HepG2 (cell line): ENCODE results near the gene PCYT2. TPM values are rescaled to one million over a fixed set of nuclear protein-coding genes. Genes with fewer than 3 reads are reported as not detected.
A peak's percentile ranks its signal among the peaks of the same experiment; 100 is the strongest.

ENCODE experiments used
- FOSL1 ChIP-seq: sonication (generic); formaldehyde crosslinking; IDR thresholded peaks from 2 replicates; pipeline ENCODE4 v1.9.0; 2021; ENCODE audit warnings: missing genetic modification reagents, borderline replicate concordance
- GTF2F1 ChIP-seq: fragments of 150-350 bp; IDR thresholded peaks from 2 replicates; pipeline ENCODE4 v1.6.1; 2014; ENCODE audit warnings: low read length
- HNRNPK ChIP-seq: fragments of 200-400 bp; formaldehyde crosslinking; IDR thresholded peaks from 2 replicates; pipeline ENCODE4 v1.6.1; 2018; ENCODE audit warnings: low read length, low read depth, moderate library complexity, mild to moderate bottlenecking; ENCODE audit not compliant: poor library complexity, severe bottlenecking
- KLF6 ChIP-seq: IDR thresholded peaks from 2 replicates; pipeline ENCODE4 v1.8.0; 2016; ENCODE audit warnings: missing biosample characterization, missing genetic modification reagents
- KMT2B ChIP-seq: IDR thresholded peaks from 2 replicates; pipeline ENCODE4 v1.6.1; 2016; ENCODE audit warnings: missing genetic modification reagents, missing compliant biosample characterization
- MTA1 ChIP-seq: sonication (generic); formaldehyde crosslinking; IDR thresholded peaks from 2 replicates; pipeline ENCODE4 v1.4.0; 2020; ENCODE audit warnings: missing genetic modification reagents, mild to moderate bottlenecking, borderline replicate concordance
- PCBP2 ChIP-seq: fragments of 200-400 bp; formaldehyde crosslinking; optimal IDR thresholded peaks from 2 replicates; pipeline ENCODE3; 2018; ENCODE audit warnings: low read length, low read depth; ENCODE audit not compliant: poor library complexity, severe bottlenecking
- SIN3B ChIP-seq: fragments of 150-350 bp; IDR thresholded peaks from 2 replicates; pipeline ENCODE4 v1.6.1; 2014; ENCODE audit warnings: low read length
- SP140L ChIP-seq: sonication (generic); formaldehyde crosslinking; IDR thresholded peaks from 2 replicates; pipeline ENCODE4 v1.4.0; 2020; ENCODE audit warnings: missing genetic modification reagents, borderline replicate concordance
- ZNF138 ChIP-seq: sonication (generic); formaldehyde crosslinking; IDR thresholded peaks from 2 replicates; pipeline ENCODE4 v1.5.0; 2020; ENCODE audit warnings: mild to moderate bottlenecking, low read depth, missing genetic modification reagents
- ZNF207 ChIP-seq: fragments of 450-650 bp; IDR thresholded peaks from 2 replicates; pipeline ENCODE4 v1.6.1; 2016; ENCODE audit warnings: antibody characterized with exemption, borderline replicate concordance
- ZNF234 ChIP-seq: sonication (generic); formaldehyde crosslinking; conservative IDR thresholded peaks from 2 replicates; pipeline ENCODE4 v1.5.1; 2020; ENCODE audit warnings: mild to moderate bottlenecking, missing genetic modification reagents
- ZNF354B ChIP-seq: sonication (generic); formaldehyde crosslinking; IDR thresholded peaks from 2 replicates; pipeline ENCODE4 v1.8.0; 2022; ENCODE audit warnings: mild to moderate bottlenecking, missing genetic modification reagents
- polyA plus RNA-seq, 8 experiments: library from polyadenylated mRNA; depleted of rRNA in 3 of 8; stranded (reverse) in 7 of 8; unstranded in 1 of 8; fragments of >200 nt; fragmentation: Illumina TruSeq in 4 of 8; extraction: Trizol in 4 of 8; gene quantifications; 2 replicates each; pipeline versions ENCODE4 v1.2.1 to v1.2.3, GENCODE V29; 2011 to 2016; ENCODE audit warnings: low read depth in 4 of 8, missing spikeins in 1 of 8, mixed read lengths in 1 of 8; ENCODE audit not compliant: insufficient read depth in 1 of 8
- total RNA-seq, 5 experiments: library from RNA; depleted of rRNA; stranded (reverse); fragments of >200 nt; fragmentation: Illumina TruSeq; extraction: Trizol; gene quantifications; 2 replicates each; pipeline ENCODE4 v1.2.3, GENCODE V29; 2016; ENCODE audit warnings: low read depth in 1 of 5
- TF ChIP-seq, protein P1 (sequence below): sonication (generic); formaldehyde crosslinking; conservative IDR thresholded peaks from 2 replicates; pipeline ENCODE4 v1.4.0; 2020; ENCODE audit warnings: missing genetic modification reagents
- TF ChIP-seq, protein P2 (sequence below): sonication (generic); formaldehyde crosslinking; conservative IDR thresholded peaks from 2 replicates; pipeline ENCODE4 v1.8.0; 2022; ENCODE audit warnings: low read depth, missing genetic modification reagents
- TF ChIP-seq, protein P3 (sequence below): sonication (generic); formaldehyde crosslinking; IDR thresholded peaks from 2 replicates; pipeline ENCODE4 v1.9.0; 2021; ENCODE audit warnings: mild to moderate bottlenecking, missing genetic modification reagents
- TF ChIP-seq, protein P4 (sequence below): sonication (generic); formaldehyde crosslinking; IDR thresholded peaks from 2 replicates; pipeline ENCODE4 v1.8.0; 2022; ENCODE audit warnings: low read depth, missing genetic modification reagents

Gene PCYT2
- total and polyA plus RNA-seq, 2 of the 13 experiments (the other 11 are each of a cell fraction or from before 2014, with no cell fraction given): 147 to 297 TPM

DNA sequence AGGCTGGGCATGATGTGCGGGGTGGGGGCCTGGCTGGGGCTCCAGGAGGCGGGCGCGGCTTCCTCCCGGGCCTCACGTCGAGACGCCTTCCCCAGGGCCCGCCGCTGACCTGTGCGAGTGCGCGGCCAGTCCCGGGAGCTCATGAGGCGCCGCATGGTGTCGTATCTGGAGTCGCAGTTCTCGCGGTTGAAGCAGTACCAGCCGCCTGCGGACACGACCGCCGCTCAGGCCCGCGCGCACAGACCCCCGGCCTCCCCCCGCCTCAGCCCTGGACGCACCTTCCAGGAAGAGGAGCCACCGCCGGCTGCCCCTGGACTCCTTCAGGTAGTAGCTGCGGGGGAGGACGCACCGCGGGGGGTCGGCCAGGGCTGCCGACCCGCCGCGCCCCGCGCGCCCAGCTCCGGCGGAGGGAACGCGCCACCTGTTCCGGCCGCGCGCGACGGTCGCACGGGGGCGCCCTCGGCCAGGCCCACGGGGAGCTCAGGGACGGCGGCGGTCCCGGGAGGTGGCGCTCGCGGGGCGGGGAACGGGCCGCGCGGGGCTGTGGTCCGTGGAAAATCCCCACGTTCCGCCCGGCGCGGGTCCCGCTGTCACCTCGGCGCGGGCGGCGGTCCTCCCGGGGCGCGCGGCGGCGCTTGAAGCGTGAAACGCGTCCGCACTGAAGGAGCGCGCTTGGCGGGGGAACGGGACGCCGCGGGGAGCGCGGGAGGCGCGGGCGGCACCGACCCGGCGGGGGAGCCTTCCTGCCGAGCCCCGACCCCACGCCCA, 48.3 kb upstream of the PCYT2 start (continued):
- peak; percentile 10 for TF ChIP-seq HNRNPK
- TF ChIP-seq ZNF354B (CRISPR knock-in tag): no peak
- TF ChIP-seq, protein P1, sequence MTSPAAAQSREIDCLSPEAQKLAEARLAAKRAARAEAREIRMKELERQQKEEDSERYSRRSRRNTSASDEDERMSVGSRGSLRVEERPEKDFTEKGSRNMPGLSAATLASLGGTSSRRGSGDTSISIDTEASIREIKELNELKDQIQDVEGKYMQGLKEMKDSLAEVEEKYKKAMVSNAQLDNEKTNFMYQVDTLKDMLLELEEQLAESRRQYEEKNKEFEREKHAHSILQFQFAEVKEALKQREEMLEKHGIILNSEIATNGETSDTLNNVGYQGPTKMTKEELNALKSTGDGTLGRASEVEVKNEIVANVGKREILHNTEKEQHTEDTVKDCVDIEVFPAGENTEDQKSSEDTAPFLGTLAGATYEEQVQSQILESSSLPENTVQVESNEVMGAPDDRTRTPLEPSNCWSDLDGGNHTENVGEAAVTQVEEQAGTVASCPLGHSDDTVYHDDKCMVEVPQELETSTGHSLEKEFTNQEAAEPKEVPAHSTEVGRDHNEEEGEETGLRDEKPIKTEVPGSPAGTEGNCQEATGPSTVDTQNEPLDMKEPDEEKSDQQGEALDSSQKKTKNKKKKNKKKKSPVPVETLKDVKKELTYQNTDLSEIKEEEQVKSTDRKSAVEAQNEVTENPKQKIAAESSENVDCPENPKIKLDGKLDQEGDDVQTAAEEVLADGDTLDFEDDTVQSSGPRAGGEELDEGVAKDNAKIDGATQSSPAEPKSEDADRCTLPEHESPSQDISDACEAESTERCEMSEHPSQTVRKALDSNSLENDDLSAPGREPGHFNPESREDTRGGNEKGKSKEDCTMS (CRISPR knock-in tag): no peak
- no peak for TF ChIP-seq KMT2B (CRISPR knock-in tag)
- no peak for TF ChIP-seq SIN3B
- no peak for TF ChIP-seq GTF2F1
- no peak for TF ChIP-seq PCBP2
- no peak for TF ChIP-seq SP140L
- TF ChIP-seq ZNF207: no peak
- TF ChIP-seq, protein P2, sequence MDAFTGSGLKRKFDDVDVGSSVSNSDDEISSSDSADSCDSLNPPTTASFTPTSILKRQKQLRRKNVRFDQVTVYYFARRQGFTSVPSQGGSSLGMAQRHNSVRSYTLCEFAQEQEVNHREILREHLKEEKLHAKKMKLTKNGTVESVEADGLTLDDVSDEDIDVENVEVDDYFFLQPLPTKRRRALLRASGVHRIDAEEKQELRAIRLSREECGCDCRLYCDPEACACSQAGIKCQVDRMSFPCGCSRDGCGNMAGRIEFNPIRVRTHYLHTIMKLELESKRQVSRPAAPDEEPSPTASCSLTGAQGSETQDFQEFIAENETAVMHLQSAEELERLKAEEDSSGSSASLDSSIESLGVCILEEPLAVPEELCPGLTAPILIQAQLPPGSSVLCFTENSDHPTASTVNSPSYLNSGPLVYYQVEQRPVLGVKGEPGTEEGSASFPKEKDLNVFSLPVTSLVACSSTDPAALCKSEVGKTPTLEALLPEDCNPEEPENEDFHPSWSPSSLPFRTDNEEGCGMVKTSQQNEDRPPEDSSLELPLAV (CRISPR knock-in tag): no peak; the same call in 1 of the 2 replicates
- 0 out of 2 replicates have a peak, but pooled peaks have one; percentile 19 for TF ChIP-seq MTA1 (CRISPR knock-in tag)
- TF ChIP-seq ZNF234 (CRISPR knock-in tag): no peak
- TF ChIP-seq ZNF138 (CRISPR knock-in tag): 0 out of 2 replicates have a peak, but pooled peaks have one; percentile 26
- TF ChIP-seq KLF6: peak; percentile 31; the same call in 1 of the 2 replicates
- TF ChIP-seq, protein P3, sequence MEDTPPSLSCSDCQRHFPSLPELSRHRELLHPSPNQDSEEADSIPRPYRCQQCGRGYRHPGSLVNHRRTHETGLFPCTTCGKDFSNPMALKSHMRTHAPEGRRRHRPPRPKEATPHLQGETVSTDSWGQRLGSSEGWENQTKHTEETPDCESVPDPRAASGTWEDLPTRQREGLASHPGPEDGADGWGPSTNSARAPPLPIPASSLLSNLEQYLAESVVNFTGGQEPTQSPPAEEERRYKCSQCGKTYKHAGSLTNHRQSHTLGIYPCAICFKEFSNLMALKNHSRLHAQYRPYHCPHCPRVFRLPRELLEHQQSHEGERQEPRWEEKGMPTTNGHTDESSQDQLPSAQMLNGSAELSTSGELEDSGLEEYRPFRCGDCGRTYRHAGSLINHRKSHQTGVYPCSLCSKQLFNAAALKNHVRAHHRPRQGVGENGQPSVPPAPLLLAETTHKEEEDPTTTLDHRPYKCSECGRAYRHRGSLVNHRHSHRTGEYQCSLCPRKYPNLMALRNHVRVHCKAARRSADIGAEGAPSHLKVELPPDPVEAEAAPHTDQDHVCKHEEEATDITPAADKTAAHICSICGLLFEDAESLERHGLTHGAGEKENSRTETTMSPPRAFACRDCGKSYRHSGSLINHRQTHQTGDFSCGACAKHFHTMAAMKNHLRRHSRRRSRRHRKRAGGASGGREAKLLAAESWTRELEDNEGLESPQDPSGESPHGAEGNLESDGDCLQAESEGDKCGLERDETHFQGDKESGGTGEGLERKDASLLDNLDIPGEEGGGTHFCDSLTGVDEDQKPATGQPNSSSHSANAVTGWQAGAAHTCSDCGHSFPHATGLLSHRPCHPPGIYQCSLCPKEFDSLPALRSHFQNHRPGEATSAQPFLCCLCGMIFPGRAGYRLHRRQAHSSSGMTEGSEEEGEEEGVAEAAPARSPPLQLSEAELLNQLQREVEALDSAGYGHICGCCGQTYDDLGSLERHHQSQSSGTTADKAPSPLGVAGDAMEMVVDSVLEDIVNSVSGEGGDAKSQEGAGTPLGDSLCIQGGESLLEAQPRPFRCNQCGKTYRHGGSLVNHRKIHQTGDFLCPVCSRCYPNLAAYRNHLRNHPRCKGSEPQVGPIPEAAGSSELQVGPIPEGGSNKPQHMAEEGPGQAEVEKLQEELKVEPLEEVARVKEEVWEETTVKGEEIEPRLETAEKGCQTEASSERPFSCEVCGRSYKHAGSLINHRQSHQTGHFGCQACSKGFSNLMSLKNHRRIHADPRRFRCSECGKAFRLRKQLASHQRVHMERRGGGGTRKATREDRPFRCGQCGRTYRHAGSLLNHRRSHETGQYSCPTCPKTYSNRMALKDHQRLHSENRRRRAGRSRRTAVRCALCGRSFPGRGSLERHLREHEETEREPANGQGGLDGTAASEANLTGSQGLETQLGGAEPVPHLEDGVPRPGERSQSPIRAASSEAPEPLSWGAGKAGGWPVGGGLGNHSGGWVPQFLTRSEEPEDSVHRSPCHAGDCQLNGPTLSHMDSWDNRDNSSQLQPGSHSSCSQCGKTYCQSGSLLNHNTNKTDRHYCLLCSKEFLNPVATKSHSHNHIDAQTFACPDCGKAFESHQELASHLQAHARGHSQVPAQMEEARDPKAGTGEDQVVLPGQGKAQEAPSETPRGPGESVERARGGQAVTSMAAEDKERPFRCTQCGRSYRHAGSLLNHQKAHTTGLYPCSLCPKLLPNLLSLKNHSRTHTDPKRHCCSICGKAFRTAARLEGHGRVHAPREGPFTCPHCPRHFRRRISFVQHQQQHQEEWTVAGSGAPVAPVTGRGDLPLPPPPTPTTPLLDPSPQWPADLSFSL: no peak
- TF ChIP-seq, protein P4, sequence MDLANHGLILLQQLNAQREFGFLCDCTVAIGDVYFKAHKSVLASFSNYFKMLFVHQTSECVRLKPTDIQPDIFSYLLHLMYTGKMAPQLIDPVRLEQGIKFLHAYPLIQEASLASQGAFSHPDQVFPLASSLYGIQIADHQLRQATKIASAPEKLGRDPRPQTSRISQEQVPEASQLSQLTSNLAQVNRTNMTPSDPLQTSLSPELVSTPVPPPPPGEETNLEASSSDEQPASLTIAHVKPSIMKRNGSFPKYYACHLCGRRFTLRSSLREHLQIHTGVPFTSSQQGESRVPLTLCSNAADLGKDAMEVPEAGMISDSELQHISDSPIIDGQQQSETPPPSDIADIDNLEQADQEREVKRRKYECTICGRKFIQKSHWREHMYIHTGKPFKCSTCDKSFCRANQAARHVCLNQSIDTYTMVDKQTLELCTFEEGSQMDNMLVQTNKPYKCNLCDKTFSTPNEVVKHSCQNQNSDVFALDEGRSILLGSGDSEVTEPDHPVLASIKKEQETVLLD (CRISPR knock-in tag): peak; percentile 54; the same call in 1 of the 2 replicates
- TF ChIP-seq FOSL1 (CRISPR knock-in tag): no peak
